Peyer's patch (tissue), 4 donors: ENCODE results near the gene FAM117A. TPM values are rescaled to one million over a fixed set of nuclear protein-coding genes. Genes with fewer than 3 reads are reported as not detected.

Source experiments
- DNase-seq, 3 donors: peaks; one replicate each; pipeline ENCODE4 v3.0.0-alpha.2; 2017 to 2019
- H3K27ac ChIP-seq, 4 donors: fragments of 200-600 bp; sonication (generic); one replicate each; pipeline ENCODE4 v1.5.1; 2016 to 2019
- H3K27me3 ChIP-seq, 2 donors: fragments of 200-600 bp; sonication (generic); one replicate each; pipeline ENCODE4 v1.5.1; 2019
- H3K36me3 ChIP-seq, 3 donors: fragments of 200-600 bp; sonication (generic); one replicate each; pipeline ENCODE4 v1.5.1; 2016 to 2019
- H3K4me1 ChIP-seq, 4 donors: fragments of 200-600 bp; sonication (generic); one replicate each; pipeline ENCODE4 v1.5.1; 2016 to 2019
- H3K4me3 ChIP-seq, 4 donors: fragments of 200-600 bp; sonication (generic); 1 replicate in 3 of 4; 2 replicates in 1 of 4; pipeline ENCODE4 v1.5.1; 2016 to 2019; ENCODE audit warnings: mild to moderate bottlenecking in 1 of 4
- H3K9me3 ChIP-seq, 4 donors: fragments of 200-600 bp; sonication (generic); one replicate each; pipeline ENCODE4 v1.5.1; 2016 to 2019; ENCODE audit warnings: mild to moderate bottlenecking in 1 of 4
- POLR2A ChIP-seq, 2 donors: fragments of 450-650 bp; IDR thresholded peaks; one replicate each; pipeline ENCODE4 v1.5.1; 2017; ENCODE audit warnings: antibody characterized with exemption in 2 of 2, mild to moderate bottlenecking in 2 of 2, moderate library complexity in 2 of 2
- total RNA-seq, 4 donors: library from RNA; depleted of rRNA; stranded (reverse); fragments of >200 nt; gene quantifications; one replicate each; pipeline ENCODE4 v1.1.0, GENCODE V29; 2016
- TF ChIP-seq, protein P1 (sequence below), 6 experiments: fragments of 450-650 bp in 4 of 6; fragments of 200-600 bp in 2 of 6; sonication (generic) in 1 of 6; IDR thresholded peaks; one replicate each; pipeline ENCODE4 v1.5.1; 2017 to 2019; ENCODE audit warnings: antibody characterized with exemption in 6 of 6, mild to moderate bottlenecking in 3 of 6, moderate library complexity in 1 of 6

The FAM117A gene
- total RNA-seq, 4 donors from 2014 or later = 6.5 to 16.5 (median 9.4) TPM

- Histone ChIP-seq H3K27me3 (no peaks in the 10 kb centered on the region), H3K27ac (peak within 1 kb of the TSS; percentile 84 to 93 (median 90)), H3K36me3 (peaks cover 0 to 44% (median 4%) of the 10 kb centered on the region in 3 donors), H3K9me3 (no peaks in the 10 kb centered on the region), H3K4me3 (peak within 1 kb of the TSS; percentile 60 to 93 (median 86)), H3K4me1 (peaks cover 3 to 40% (median 6%) of the 10 kb centered on the region in 4 donors)
- TF ChIP-seq, protein P1, sequence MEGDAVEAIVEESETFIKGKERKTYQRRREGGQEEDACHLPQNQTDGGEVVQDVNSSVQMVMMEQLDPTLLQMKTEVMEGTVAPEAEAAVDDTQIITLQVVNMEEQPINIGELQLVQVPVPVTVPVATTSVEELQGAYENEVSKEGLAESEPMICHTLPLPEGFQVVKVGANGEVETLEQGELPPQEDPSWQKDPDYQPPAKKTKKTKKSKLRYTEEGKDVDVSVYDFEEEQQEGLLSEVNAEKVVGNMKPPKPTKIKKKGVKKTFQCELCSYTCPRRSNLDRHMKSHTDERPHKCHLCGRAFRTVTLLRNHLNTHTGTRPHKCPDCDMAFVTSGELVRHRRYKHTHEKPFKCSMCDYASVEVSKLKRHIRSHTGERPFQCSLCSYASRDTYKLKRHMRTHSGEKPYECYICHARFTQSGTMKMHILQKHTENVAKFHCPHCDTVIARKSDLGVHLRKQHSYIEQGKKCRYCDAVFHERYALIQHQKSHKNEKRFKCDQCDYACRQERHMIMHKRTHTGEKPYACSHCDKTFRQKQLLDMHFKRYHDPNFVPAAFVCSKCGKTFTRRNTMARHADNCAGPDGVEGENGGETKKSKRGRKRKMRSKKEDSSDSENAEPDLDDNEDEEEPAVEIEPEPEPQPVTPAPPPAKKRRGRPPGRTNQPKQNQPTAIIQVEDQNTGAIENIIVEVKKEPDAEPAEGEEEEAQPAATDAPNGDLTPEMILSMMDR (IDR thresholded peaks at IDR 0.05) = peak; percentile 71 to 95 (median 82)
- TF ChIP-seq POLR2A (IDR thresholded peaks at IDR 0.05) = peak; percentile 71 to 81
- DNase-seq = peak; percentile 98 to 100 (median 99)
These were observed 56.1 kb downstream of the FAM117A start, which contains the start of gene SLC35B1 for GRCh38 chr17:49707608-49708514. Gene SLC35B1 (minus strand): TSS chr17:49707964. CDS start chr17:49707833, 131 bp downstream.

DNA sequence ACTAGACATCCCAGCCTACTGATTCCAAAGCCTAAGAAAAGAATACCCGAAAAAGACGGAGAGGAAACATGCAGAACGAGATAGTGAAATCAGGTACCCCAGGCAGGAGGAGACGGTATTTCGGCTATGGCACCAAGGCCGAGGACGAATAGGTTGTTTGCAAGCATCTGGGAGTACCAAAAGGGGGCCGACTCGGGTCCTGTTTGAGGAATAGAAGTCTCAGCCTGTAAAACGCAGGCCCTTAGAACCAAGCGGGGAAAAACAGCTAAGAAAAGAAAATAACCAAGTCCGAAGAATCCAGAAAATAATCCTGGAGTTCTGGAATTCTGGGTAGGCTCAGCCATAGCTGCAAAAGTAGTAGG, 56.7 kb downstream of the FAM117A start:
- no peak for TF ChIP-seq POLR2A (IDR thresholded peaks at IDR 0.05)
- TF ChIP-seq, protein P1 (IDR thresholded peaks at IDR 0.05) = no peak
- Histone ChIP-seq H3K4me3 (peak overlapping the region; percentile 60 to 93 (median 86)), H3K4me1 (peaks cover 3 to 40% (median 6%) of the 10 kb centered on the region in 4 donors), H3K36me3 (peaks cover 0 to 45% (median 4%) of the 10 kb centered on the region in 3 donors), H3K9me3 (no peaks in the 10 kb centered on the region), H3K27ac (peak overlapping the region; percentile 84 to 93 (median 90)), H3K27me3 (no peaks in the 10 kb centered on the region)
- no peak for DNase-seq

DNA sequence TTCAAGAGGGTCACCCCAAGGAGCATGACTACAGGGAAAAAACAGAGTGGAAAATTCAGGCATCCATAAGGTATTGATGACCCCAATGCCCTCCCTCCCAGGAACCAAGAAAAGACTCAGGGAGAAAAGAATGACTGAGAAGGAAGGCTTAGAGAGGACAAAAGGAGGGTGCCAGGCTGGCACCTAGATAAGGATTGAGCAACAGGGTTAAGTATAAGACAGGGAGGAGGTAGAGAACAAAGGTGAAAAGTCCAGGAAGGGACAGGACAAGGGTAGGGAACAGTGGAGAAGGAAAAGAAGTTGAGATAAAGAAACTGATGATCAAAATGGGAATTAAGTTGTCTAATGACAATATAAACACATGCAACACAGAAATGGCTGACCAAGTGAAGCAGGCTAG, 58.7 kb downstream of the FAM117A start:
- peak in 1 of 3 donors; percentile 55 for DNase-seq
- Histone ChIP-seq H3K36me3 (peaks cover 0 to 56% (median 4%) of the 10 kb centered on the region in 3 donors), H3K9me3 (no peaks in the 10 kb centered on the region), H3K4me1 (peaks cover 3 to 40% (median 6%) of the 10 kb centered on the region in 4 donors), H3K27ac (peak overlapping the region in 3 of 4 donors; percentile 32 to 82 (median 67)), H3K4me3 (no peak overlapping the region), H3K27me3 (no peaks in the 10 kb centered on the region)
- TF ChIP-seq POLR2A (IDR thresholded peaks at IDR 0.05) = peak in 1 of 2 donors; percentile 29
- TF ChIP-seq, protein P1 (IDR thresholded peaks at IDR 0.05) = no peak

- peak in 1 of 2 donors; percentile 49 for TF ChIP-seq POLR2A (IDR thresholded peaks at IDR 0.05)
- TF ChIP-seq, protein P1 (IDR thresholded peaks at IDR 0.05) = peak in 4 of 6 experiments; percentile 32 to 80 (median 72)
- peak overlapping the region in 3 of 4 donors; percentile 32 to 82 (median 67) for H3K27ac ChIP-seq
- H3K27me3 ChIP-seq = no peaks in the 10 kb centered on the region
- peak in 2 of 3 donors; percentile 59 to 77 for DNase-seq
- no peak overlapping the region for H3K4me3 ChIP-seq
- H3K36me3 ChIP-seq = peaks cover 0 to 62% (median 4%) of the 10 kb centered on the region in 3 donors
- peaks cover 3 to 34% (median 6%) of the 10 kb centered on the region in 4 donors for H3K4me1 ChIP-seq
- H3K9me3 ChIP-seq = no peaks in the 10 kb centered on the region
These were observed 60.2 kb downstream of the FAM117A start for GRCh38 chr17:49703557-49704277.

DNA sequence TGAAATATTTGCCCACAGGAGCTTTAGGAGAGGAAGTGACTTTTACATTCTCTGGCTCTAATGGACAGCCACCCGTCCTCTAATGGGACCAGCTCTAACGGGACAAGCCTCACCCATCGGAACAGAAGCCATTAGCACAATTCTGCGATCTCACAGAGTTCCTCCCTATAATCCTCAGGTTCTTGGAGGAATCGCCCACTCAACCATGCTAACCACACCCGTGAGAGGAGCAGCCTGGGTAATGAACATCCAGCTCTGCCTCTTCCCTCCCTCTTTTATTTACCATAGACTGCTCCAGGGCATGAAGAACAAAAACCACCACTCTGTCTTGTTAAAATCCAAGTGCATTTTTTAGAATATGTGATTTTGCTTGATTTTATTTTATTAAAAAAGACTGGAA, 63.0 kb downstream of the FAM117A start:
- DNase-seq = no peak
- Histone ChIP-seq H3K36me3 (peaks cover 0 to 62% (median 4%) of the 10 kb centered on the region in 3 donors), H3K27me3 (no peaks in the 10 kb centered on the region), H3K9me3 (no peaks in the 10 kb centered on the region), H3K4me3 (no peak overlapping the region), H3K27ac (no peak overlapping the region), H3K4me1 (peaks cover 0 to 18% (median 0%) of the 10 kb centered on the region in 4 donors)
- TF ChIP-seq POLR2A (IDR thresholded peaks at IDR 0.05) = no peak
- TF ChIP-seq, protein P1 (IDR thresholded peaks at IDR 0.05) = no peak
